Panc1 (cell line): Measurements from ENCODE around the gene CES2.
A peak's percentile ranks its signal among the peaks of the same experiment; 100 is the strongest.

ENCODE experiments used
- POLR2AphosphoS5 ChIP-seq: IDR thresholded peaks from 2 replicates; pipeline ENCODE4 v1.6.1; 2012; ENCODE audit warnings: mild to moderate bottlenecking, low read depth, low read length, moderate library complexity
- TF ChIP-seq, protein P1 (sequence below): fragments of 450-650 bp; IDR thresholded peaks from 2 replicates; pipeline ENCODE4 v1.5.1; 2017; ENCODE audit warnings: mild to moderate bottlenecking
- TF ChIP-seq, protein P2 (sequence below), 2 experiments: IDR thresholded peaks; 2 replicates each; pipeline ENCODE4 v1.6.1; 2011 to 2012; ENCODE audit warnings: low read depth in 2 of 2, control low read depth in 1 of 2, low read length in 1 of 2, mild to moderate bottlenecking in 1 of 2, moderate library complexity in 1 of 2; ENCODE audit not compliant: insufficient read depth in 1 of 2

DNA sequence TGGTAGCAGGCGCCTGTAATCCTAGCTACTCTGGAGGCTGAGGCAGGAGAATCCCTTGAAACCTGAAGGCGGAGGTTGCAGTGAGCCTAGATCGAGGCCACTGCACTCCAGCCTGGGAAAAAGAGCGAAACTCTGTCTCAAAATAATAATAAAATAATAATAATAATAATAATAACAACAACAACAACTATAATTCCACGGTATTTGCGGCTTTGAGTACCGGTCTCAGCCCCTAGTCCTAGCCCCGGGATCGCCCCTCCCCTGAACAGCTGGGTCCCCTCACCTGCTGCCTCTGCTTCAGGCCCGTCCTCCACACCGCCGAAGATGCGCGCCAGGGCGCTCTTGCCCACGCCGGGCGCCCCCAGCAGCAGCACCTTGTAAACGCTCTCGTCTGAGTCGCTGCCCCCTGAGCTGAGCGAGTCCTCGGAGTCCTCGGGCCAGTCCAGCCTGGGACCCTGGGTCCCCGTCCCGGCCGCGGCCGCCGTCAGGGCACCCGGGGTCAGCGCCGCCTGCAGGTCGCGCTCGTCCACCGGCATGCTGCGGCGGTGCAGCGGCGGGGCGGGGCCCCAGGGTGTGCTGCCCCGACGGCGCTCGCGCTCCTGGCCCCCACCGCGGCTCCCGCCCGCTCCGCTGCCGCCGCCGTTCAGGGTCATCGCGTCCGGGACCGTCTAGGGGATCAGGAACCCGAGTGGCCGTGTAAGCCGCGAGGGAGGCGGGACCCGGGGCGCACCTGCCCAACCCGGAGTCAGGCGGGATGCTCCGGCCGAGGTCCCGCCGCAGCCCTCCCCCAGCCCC, 10.6 kb upstream of the CES2 start:
- TF ChIP-seq, protein P1, sequence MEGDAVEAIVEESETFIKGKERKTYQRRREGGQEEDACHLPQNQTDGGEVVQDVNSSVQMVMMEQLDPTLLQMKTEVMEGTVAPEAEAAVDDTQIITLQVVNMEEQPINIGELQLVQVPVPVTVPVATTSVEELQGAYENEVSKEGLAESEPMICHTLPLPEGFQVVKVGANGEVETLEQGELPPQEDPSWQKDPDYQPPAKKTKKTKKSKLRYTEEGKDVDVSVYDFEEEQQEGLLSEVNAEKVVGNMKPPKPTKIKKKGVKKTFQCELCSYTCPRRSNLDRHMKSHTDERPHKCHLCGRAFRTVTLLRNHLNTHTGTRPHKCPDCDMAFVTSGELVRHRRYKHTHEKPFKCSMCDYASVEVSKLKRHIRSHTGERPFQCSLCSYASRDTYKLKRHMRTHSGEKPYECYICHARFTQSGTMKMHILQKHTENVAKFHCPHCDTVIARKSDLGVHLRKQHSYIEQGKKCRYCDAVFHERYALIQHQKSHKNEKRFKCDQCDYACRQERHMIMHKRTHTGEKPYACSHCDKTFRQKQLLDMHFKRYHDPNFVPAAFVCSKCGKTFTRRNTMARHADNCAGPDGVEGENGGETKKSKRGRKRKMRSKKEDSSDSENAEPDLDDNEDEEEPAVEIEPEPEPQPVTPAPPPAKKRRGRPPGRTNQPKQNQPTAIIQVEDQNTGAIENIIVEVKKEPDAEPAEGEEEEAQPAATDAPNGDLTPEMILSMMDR: peak; percentile 77
- TF ChIP-seq, protein P2, sequence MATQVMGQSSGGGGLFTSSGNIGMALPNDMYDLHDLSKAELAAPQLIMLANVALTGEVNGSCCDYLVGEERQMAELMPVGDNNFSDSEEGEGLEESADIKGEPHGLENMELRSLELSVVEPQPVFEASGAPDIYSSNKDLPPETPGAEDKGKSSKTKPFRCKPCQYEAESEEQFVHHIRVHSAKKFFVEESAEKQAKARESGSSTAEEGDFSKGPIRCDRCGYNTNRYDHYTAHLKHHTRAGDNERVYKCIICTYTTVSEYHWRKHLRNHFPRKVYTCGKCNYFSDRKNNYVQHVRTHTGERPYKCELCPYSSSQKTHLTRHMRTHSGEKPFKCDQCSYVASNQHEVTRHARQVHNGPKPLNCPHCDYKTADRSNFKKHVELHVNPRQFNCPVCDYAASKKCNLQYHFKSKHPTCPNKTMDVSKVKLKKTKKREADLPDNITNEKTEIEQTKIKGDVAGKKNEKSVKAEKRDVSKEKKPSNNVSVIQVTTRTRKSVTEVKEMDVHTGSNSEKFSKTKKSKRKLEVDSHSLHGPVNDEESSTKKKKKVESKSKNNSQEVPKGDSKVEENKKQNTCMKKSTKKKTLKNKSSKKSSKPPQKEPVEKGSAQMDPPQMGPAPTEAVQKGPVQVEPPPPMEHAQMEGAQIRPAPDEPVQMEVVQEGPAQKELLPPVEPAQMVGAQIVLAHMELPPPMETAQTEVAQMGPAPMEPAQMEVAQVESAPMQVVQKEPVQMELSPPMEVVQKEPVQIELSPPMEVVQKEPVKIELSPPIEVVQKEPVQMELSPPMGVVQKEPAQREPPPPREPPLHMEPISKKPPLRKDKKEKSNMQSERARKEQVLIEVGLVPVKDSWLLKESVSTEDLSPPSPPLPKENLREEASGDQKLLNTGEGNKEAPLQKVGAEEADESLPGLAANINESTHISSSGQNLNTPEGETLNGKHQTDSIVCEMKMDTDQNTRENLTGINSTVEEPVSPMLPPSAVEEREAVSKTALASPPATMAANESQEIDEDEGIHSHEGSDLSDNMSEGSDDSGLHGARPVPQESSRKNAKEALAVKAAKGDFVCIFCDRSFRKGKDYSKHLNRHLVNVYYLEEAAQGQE (IDR thresholded peaks at IDR 0.05; ENCODE audit: insufficient read depth in 1 of 2, low read depth in 2 of 2, low read length in 1 of 2): no peak
- TF ChIP-seq POLR2AphosphoS5: no peak
